Naive B cell (primary cell): ENCODE results near the gene TFF3. TPM values are rescaled to one million over a fixed set of nuclear protein-coding genes. Genes with fewer than 3 reads are reported as not detected.

Source experiments
- ATAC-seq, 2 donors: fragments of 150-1000 bp; cut with Tn5 transposase; 2 replicates each; pipeline ENCODE4 v1.10.0; 2021; ENCODE audit warnings: low read depth in 2 of 2, mild to moderate bottlenecking in 2 of 2, moderate library complexity in 2 of 2
- DNase-seq: peaks from one replicate; pipeline ENCODE4 v3.0.0; 2022
- H3K27ac Mint-ChIP-seq, 6 donors: one replicate each; pipeline ENCODE4 v1.8.0; 2020 to 2022; ENCODE audit warnings: mild to moderate bottlenecking in 6 of 6, mixed read lengths in 6 of 6, moderate library complexity in 5 of 6, inconsistent platforms in 2 of 6
- H3K27me3 Mint-ChIP-seq, 3 donors: one replicate each; pipeline ENCODE4 v1.8.0; 2021 to 2022; ENCODE audit warnings: mixed read lengths in 3 of 3, mild to moderate bottlenecking in 1 of 3
- H3K36me3 Mint-ChIP-seq, 2 donors: one replicate each; pipeline ENCODE4 v1.8.0; 2020 to 2022; ENCODE audit warnings: mixed read lengths in 2 of 2, inconsistent platforms in 1 of 2, mild to moderate bottlenecking in 1 of 2
- H3K4me1 Mint-ChIP-seq, 3 donors: one replicate each; pipeline ENCODE4 v1.8.0; 2020 to 2022; ENCODE audit warnings: mixed read lengths in 3 of 3, inconsistent platforms in 1 of 3, mild to moderate bottlenecking in 1 of 3, moderate library complexity in 1 of 3
- H3K4me3 Mint-ChIP-seq, 8 donors: one replicate each; pipeline ENCODE4 v1.8.0; 2020 to 2022; ENCODE audit warnings: mild to moderate bottlenecking in 8 of 8, mixed read lengths in 8 of 8, moderate library complexity in 8 of 8, inconsistent platforms in 2 of 8
- H3K9me3 Mint-ChIP-seq, 7 donors: one replicate each; pipeline ENCODE4 v1.8.0; 2020 to 2022; ENCODE audit warnings: mixed read lengths in 7 of 7, mild to moderate bottlenecking in 5 of 7, inconsistent platforms in 2 of 7, moderate library complexity in 1 of 7
- polyA plus RNA-seq, 6 donors: library from polyadenylated mRNA; unstranded; fragments of 300-500 nt; fragmentation: Illumina TruSeq; gene quantifications; one replicate each; pipeline ENCODE4 v1.2.3, GENCODE V29; 2021; ENCODE audit warnings: low read depth in 6 of 6

The TFF3 gene
- polyA plus RNA-seq, 6 donors from 2014 or later = not detected

DNA sequence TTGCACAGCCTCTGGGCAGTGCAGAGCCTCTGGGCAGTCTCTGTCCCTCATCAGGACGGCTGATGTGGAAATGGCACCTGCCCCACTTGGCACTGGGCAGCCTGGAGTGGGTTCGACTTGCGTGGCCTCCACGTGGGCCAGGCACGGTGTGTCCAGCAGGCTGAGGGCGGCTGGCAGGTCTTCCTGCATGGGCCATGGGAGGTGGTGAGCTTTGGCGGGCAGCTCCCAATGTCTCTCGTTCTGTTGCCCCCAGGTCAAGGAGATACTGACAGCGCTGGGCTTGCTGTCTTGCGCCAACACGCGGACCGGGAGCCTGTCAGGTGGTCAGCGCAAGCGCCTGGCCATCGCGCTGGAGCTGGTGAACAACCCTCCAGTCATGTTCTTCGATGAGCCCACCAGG, 33.2 kb downstream of the TFF3 start:
- Mint-ChIP-seq H3K27me3 (no peaks in the 10 kb centered on the region), H3K4me1 (peaks cover 16 to 28% (median 18%) of the 10 kb centered on the region in 3 donors), H3K4me3 (no peak overlapping the region), H3K36me3 (peaks cover 21 to 37% of the 10 kb centered on the region in 2 donors), H3K27ac (peak overlapping the region in 2 of 6 donors; percentile 49 to 57), H3K9me3 (peaks cover 0 to 1% (median 0%) of the 10 kb centered on the region in 7 donors)
- ATAC-seq (no peak), DNase-seq (no peak)

DNA sequence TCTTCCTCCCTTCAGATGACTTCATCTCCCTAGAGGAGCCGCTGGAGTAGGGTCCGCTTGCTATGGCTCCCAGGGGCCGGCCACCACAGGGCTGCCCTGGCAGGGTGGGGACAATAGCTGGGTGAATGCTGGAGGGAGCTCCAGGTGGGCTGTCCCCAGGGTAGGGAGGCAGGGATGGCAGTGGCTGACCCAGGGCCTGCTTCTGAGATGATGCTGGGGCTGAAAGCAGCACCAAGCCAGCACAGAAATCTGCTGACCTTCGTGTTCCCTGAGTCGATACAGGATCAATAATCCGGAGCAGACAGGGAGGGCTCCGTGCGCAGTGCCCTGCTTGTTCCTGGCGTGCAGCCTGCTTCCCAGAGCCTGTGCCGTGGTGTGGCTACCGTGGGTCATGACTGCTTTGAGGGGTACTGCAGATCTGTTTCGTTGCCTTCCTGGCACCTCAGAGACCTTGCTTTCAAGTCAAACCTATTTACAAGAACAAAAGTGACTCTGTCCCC, 34.0 kb downstream of the TFF3 start:
- Mint-ChIP-seq H3K4me3 (no peak overlapping the region), H3K4me1 (peaks cover 8 to 20% (median 13%) of the 10 kb centered on the region in 3 donors), H3K9me3 (peaks cover 0 to 1% (median 0%) of the 10 kb centered on the region in 7 donors), H3K27me3 (no peaks in the 10 kb centered on the region), H3K27ac (peak overlapping the region in 1 of 6 donors; percentile 57), H3K36me3 (peaks cover 26 to 29% of the 10 kb centered on the region in 2 donors)
- no peak for DNase-seq
- no peak for ATAC-seq

DNA sequence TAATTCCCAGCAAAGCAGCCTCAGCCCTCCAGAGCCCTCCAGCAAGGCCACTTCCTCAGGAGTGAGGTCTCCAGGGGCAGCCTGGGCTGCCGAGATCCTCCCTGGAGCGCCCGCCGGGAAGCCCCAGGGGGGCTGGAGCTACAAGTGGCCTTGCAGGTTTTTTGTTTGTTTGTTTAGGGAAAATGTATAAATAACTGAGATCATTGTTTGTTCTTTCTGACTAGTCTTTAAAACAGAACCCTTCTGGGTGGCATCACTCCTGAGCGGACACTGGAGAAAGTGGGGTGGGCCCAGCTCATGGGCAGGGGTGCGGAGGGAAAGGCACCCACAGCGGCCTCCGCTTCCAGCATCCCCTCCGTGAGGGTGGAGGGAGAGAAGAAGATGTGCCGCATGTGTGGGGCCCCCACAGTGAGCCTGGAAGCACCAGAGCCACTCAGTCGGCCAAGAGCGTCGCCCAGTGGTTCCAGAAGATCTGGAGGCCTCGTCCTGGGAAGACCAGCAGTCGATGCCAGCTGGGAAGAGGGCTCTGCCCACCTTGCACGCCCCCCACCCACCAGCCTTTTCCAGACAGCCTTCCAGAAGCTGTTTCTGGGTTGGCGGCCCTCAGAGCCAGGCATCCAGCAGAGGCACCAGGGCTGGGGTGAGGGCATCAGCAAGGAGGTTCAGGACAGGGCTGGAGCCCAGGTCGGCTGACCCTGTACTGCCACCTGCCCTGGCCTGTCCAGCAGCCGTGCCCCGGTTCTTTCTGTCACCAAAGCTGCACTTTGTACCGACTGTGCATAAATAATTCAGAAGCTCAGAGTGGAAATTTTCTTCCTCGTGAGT, 34.6 kb downstream of the TFF3 start:
- ATAC-seq (no peak), DNase-seq (no peak)
- peaks cover 6 to 13% (median 6%) of the 10 kb centered on the region in 3 donors for H3K4me1 Mint-ChIP-seq
- H3K36me3 Mint-ChIP-seq = peaks cover 26 to 29% of the 10 kb centered on the region in 2 donors
- no peak overlapping the region for H3K4me3 Mint-ChIP-seq
- peaks cover 0 to 1% (median 0%) of the 10 kb centered on the region in 7 donors for H3K9me3 Mint-ChIP-seq
- peak overlapping the region in 2 of 6 donors; percentile 49 to 56 for H3K27ac Mint-ChIP-seq
- no peaks in the 10 kb centered on the region for H3K27me3 Mint-ChIP-seq

DNA sequence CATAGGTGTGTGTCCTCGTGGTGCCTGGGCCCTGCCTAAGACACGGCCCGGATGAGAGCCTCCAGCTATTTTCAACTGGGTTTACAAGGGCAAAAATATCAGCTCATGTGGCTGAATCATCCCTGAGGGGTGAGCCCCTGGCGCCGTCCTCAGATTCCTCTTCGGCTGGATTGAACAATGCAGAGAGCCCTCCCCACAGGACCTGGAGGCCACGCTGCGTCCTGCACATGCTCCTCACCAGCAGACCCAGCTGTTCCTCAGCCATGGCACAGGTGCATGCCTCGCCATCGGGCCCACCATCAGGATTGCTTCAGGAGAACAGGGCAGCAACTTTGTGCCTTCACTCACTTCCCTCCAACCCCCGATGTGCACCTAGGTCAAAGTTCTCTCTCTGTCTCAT, 35.3 kb downstream of the TFF3 start:
- H3K36me3 Mint-ChIP-seq = peaks cover 29 to 30% of the 10 kb centered on the region in 2 donors
- H3K27ac Mint-ChIP-seq = peak overlapping the region in 2 of 6 donors; percentile 49 to 56
- no peaks in the 10 kb centered on the region for H3K27me3 Mint-ChIP-seq
- no peak overlapping the region for H3K4me3 Mint-ChIP-seq
- H3K4me1 Mint-ChIP-seq = peaks cover 5 to 7% (median 6%) of the 10 kb centered on the region in 3 donors
- DNase-seq = no peak
- H3K9me3 Mint-ChIP-seq = peaks cover 0 to 1% (median 0%) of the 10 kb centered on the region in 7 donors
- ATAC-seq = no peak

DNA sequence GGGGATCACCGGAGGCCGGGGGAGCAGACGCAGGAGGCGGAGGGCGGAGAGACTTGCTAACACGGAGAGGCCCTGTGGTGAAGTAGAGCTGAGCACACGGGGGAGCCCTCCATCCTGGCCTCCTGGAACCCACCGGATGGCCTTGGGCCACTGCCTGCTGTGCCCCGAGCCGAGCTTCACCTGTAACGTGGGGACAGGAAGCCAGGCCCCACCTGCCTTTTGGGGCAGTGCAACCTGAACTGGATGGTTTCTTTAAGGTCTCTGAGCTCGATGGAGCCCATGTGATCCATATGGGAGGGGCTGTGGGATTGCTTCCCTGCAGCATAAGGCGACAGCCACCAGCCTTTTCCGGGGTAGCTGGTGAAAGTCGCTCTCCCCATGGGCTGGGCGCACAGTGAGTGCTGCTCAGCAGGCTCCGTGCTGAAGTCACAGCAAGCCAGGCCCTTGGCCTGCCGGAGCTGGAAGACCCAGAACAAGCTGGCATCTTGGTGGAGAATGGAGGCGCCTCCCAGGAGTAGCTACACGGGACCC, 35.8 kb downstream of the TFF3 start:
- H3K36me3 Mint-ChIP-seq = peaks cover 29 to 30% of the 10 kb centered on the region in 2 donors
- H3K27me3 Mint-ChIP-seq = no peaks in the 10 kb centered on the region
- H3K9me3 Mint-ChIP-seq = peaks cover 0 to 1% (median 0%) of the 10 kb centered on the region in 7 donors
- ATAC-seq = no peak
- no peak for DNase-seq
- peak overlapping the region in 1 of 8 donors; percentile 9 for H3K4me3 Mint-ChIP-seq
- peaks cover 3 to 5% (median 4%) of the 10 kb centered on the region in 3 donors for H3K4me1 Mint-ChIP-seq
- peak overlapping the region in 1 of 6 donors; percentile 59 for H3K27ac Mint-ChIP-seq

DNA sequence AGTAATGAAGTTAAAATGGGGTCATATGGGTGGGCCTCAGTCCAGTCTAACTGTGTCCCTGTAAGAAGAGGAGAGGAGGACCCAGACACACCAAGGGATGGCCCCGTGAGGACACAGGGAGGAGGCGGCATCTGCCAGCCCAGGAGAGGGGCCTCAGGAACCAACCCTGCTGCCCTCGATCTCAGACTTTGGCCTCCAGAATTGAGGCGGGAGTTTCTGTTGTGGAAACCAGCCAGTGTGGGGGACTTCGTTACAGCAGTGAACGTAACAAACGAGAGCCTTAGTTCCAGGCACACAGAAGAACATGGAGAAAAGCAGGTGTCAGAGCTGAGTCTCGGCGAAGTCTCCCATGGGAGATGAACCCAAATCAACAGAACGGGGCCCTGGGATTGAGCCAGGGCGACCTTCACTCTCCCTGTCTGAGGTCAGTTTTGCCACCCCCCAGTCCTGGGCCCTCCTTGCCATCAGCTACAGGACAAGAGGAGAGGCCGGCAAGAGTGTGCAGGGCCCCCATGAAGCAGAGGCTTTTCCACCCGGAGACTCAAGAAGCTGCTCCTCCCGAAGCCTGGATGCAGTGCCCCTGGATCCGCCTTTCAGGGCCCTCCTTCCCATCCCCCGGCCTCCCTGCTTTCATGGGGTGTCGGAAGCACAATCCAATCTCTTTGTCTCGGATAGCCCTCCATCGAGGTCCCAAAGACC, 36.6 kb downstream of the TFF3 start:
- ATAC-seq = no peak
- DNase-seq = no peak
- Mint-ChIP-seq H3K36me3 (peaks cover 29 to 30% of the 10 kb centered on the region in 2 donors), H3K27ac (peak overlapping the region in 2 of 6 donors; percentile 52 to 59), H3K4me1 (peaks cover 3 to 5% (median 4%) of the 10 kb centered on the region in 3 donors), H3K27me3 (no peaks in the 10 kb centered on the region), H3K4me3 (no peak overlapping the region), H3K9me3 (peaks cover 0 to 1% (median 0%) of the 10 kb centered on the region in 7 donors)

DNA sequence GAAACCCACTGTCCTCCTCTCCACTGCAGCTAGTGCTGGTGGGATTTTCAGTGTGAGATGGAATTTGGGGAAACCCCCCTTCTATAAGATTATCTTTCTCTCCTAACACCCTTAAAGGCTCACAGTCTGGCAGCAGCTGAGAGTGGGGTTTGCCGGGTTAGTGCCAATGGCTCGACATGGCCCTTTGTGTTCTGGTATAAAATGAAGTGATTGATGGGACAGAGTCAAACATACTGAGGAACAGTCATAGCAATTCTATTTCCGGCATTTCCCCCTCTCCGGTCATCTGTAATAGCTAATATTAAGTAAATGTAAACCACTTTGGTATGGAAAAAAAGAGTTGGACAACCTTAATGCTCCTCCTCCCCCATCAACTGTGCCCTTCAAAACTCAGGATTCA, 37.6 kb downstream of the TFF3 start:
- peaks cover 22 to 30% of the 10 kb centered on the region in 2 donors for H3K36me3 Mint-ChIP-seq
- no peak for ATAC-seq
- H3K27ac Mint-ChIP-seq = peak overlapping the region in 1 of 6 donors; percentile 27

DNA sequence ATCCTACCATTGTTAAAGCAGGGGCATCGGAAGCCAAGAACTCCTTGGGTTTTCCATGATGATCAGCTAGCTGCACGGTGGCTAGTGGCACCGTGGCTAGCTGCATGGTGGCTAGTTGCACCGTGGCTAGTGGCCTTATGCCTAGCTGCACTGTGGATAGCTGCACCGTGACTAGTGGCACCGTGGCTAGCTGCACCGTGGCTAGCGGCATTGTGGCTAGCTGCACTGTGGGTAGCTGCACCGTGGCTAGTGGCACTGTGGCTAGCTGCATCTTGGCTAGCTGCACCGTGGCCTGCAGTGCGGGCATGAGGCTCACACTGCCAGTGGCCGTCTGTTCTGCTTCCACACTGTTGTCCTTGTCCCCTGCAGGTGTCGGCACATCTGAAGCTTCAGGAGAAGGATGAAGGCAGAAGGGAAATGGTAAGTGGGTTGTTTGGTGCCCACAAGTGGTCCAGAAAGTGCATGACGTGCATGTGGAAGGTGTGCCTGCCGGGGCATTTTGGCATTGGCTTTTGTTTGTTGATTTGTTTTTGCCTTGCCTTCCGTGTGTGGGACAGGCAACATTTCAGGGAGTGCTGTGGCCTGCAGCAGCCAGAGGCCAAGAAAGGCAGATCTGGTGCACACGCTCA, 38.6 kb downstream of the TFF3 start:
- Mint-ChIP-seq H3K27ac (peak overlapping the region in 3 of 6 donors; percentile 27 to 68 (median 28)), H3K4me1 (peaks cover 0 to 4% (median 0%) of the 10 kb centered on the region in 3 donors), H3K27me3 (no peaks in the 10 kb centered on the region), H3K4me3 (peak overlapping the region in 1 of 8 donors; percentile 47), H3K9me3 (peaks cover 0 to 1% (median 0%) of the 10 kb centered on the region in 7 donors), H3K36me3 (peaks cover 19 to 27% of the 10 kb centered on the region in 2 donors)
- DNase-seq = no peak
- ATAC-seq = no peak

More for the DNA sequence above, 37.6 kb downstream of the TFF3 start:
- Mint-ChIP-seq H3K4me3 (peak overlapping the region in 1 of 8 donors; percentile 21), H3K9me3 (peaks cover 0 to 1% (median 0%) of the 10 kb centered on the region in 7 donors), H3K4me1 (peaks cover 0 to 4% (median 0%) of the 10 kb centered on the region in 3 donors), H3K27me3 (no peaks in the 10 kb centered on the region)
- no peak for DNase-seq

DNA sequence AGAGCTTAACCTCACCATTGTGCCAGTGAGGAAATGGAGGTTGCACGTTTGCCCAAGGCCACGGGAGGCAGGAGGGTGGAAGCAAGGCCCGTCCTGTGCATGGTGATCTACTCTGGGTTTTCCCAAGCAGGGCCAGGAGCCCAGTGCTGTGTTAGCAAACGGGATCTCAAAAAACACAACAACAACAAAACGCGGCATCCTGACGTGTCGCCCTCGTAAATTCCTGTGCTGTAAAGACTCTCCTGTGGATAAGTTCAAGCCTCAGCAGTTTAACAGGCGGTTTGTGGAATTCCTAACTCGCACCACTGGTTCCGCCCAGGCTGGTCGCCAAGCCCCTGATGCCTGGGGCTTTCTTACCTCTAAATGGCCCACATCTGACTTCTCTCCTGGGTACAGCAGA, 39.1 kb downstream of the TFF3 start:
- peaks cover 0 to 7% (median 0%) of the 10 kb centered on the region in 3 donors for H3K4me1 Mint-ChIP-seq
- no peak overlapping the region for H3K27ac Mint-ChIP-seq
- peaks cover 0 to 1% (median 0%) of the 10 kb centered on the region in 7 donors for H3K9me3 Mint-ChIP-seq
- H3K36me3 Mint-ChIP-seq = peaks cover 24 to 28% of the 10 kb centered on the region in 2 donors
- H3K4me3 Mint-ChIP-seq = no peak overlapping the region
- DNase-seq (no peak), ATAC-seq (no peak)
- no peaks in the 10 kb centered on the region for H3K27me3 Mint-ChIP-seq

DNA sequence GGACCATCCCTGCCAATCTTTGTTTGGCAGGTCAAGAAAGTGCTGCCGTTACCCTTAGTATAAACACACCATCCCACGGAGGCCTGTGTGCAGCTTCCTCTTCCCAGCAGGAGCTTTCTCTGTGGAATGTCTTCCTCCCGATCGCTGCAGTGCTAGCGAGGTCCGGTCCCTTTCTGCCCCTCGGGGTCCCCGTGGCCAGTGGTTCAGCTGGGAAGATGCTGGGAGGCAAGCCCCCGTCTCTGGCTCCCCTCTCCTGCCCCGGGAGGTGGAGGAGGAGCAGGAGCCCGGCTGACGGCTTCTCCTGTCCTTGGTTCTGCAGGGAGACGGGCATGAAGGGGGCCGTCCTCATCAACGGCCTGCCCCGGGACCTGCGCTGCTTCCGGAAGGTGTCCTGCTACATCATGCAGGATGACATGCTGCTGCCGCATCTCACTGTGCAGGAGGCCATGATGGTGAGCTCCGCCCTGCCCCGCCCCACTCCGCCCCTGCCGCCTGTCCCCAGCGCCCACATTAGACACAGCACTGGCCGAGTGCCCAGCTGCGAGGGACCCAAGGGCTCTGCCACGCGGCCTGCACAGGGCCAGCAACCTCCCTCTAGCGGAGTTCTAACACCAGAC, 42.1 kb downstream of the TFF3 start:
- no peaks in the 10 kb centered on the region for H3K27me3 Mint-ChIP-seq
- DNase-seq (no peak), ATAC-seq (no peak)
- H3K27ac Mint-ChIP-seq = no peak overlapping the region
- peaks cover 17 to 19% (median 19%) of the 10 kb centered on the region in 3 donors for H3K4me1 Mint-ChIP-seq
- no peak overlapping the region for H3K4me3 Mint-ChIP-seq
- peaks cover 16 to 27% of the 10 kb centered on the region in 2 donors for H3K36me3 Mint-ChIP-seq
- H3K9me3 Mint-ChIP-seq = peaks cover 0 to 1% (median 0%) of the 10 kb centered on the region in 7 donors

DNA sequence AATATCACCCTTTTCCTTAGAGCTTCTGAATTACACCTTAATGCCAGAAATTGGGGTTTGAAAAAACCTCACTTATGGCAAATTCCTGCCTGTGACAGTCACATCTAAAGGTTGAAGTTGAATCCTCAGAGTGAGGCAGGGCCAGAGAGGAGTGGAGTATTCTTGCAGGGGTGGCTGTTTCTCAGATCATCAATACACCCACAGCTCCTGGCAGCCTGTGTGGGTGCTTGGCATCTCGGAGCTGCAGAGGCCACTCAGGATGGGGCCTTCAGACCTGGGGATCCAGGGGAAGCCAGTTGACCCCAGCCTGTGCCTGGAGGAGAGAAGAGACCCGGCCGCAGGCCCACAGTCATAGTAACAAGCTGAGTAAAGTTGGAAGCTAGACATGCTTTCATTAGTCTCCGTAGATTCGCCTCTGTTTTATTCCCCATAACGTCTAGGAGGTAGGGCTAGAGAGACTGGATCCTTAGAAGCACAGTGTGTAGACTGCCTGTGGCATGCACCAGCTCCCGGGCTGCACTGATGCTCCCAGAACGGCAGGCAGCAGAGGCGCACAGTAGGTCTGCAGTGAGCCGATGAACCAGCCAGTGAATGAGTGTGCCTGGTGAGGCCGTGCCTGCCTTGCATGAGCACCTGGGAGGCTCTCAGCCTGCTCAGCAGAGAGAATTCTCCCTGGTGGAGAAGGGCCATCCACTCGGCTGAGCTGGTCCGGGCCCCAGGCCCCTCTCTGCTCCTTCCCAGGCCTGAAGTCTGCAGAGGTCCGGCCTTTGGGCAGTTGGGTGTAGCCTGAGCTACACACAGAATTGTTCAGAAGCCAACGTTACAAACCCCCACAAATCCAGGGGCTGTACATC, 42.9 kb downstream of the TFF3 start:
- ATAC-seq (no peak), DNase-seq (no peak)
- peaks cover 0 to under 1% (median 0%) of the 10 kb centered on the region in 7 donors for H3K9me3 Mint-ChIP-seq
- H3K36me3 Mint-ChIP-seq = peaks cover 10 to 19% of the 10 kb centered on the region in 2 donors
- H3K4me1 Mint-ChIP-seq = peaks cover 24 to 27% (median 26%) of the 10 kb centered on the region in 3 donors
- H3K27me3 Mint-ChIP-seq = no peaks in the 10 kb centered on the region
- H3K27ac Mint-ChIP-seq = peak overlapping the region in 1 of 6 donors; percentile 15
- no peak overlapping the region for H3K4me3 Mint-ChIP-seq

DNA sequence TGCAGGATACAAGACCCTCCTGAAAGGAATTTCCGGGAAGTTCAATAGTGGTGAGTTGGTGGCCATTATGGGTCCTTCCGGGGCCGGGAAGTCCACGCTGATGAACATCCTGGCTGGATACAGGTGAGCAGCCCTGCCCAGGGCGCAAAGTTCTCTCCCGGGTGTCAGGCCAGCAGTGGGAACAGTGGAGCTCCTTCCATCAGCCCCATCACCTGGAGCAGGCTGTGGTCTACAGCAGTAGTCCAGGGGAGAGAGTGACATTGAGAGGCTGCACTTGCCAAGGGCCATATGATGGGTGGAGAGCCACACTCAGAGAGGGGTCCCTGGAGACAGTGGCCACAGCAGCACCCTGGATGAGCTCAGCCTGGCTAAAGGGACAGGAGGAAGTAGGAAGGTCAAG, 44.1 kb downstream of the TFF3 start:
- Mint-ChIP-seq H3K4me1 (peaks cover 34 to 38% (median 36%) of the 10 kb centered on the region in 3 donors), H3K36me3 (peaks cover 10 to 15% of the 10 kb centered on the region in 2 donors), H3K9me3 (no peaks in the 10 kb centered on the region), H3K27ac (no peak overlapping the region), H3K27me3 (no peaks in the 10 kb centered on the region), H3K4me3 (no peak overlapping the region)
- ATAC-seq = no peak
- no peak for DNase-seq
